Measurements from ENCODE around the gene TLCD5. TPM values are rescaled to one million over a fixed set of nuclear protein-coding genes. Genes with fewer than 3 reads are reported as not detected.

Gene TLCD5
- total RNA-seq, 1 experiment from 2014 or later: 2.2 TPM

DNA sequence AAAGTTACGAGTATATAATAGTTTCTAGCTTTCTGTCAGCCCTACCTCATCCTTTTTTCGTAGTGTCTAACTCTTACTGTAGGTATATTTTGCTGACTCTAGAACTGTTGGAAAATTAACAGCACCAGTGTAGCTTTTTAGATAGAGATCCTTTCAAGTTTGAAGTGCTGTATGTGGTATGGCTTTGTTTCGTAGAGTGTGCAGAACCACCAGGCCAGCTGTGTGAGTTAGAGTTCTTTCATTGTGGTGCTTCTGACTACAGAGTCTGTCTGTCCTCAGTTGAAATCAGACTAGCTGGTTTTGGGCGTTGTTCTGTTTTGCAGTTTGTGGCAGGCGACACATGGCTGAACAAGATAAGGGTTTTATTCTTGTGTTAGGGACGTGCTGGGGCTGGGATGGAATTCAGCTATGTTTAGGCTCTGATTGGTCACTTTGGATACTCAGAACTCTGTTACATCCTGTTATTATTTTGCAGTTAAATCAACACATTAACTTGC, 14.3 kb downstream of the TLCD5 start:
- peak overlapping the region; percentile 96 for H3K4me3 ChIP-seq
- H3K36me3 ChIP-seq: no peaks in the 10 kb centered on the region
- H3K9me3 ChIP-seq (replicated peaks): no peaks in the 10 kb centered on the region
- H3K4me1 ChIP-seq: peaks cover 18% of the 10 kb centered on the region
- H3K27ac ChIP-seq: no peak overlapping the region; the same call in 1 of the 2 replicates
- peak; percentile 28 to 55 for DNase-seq
- no peaks in the 10 kb centered on the region for H3K27me3 ChIP-seq

DNA sequence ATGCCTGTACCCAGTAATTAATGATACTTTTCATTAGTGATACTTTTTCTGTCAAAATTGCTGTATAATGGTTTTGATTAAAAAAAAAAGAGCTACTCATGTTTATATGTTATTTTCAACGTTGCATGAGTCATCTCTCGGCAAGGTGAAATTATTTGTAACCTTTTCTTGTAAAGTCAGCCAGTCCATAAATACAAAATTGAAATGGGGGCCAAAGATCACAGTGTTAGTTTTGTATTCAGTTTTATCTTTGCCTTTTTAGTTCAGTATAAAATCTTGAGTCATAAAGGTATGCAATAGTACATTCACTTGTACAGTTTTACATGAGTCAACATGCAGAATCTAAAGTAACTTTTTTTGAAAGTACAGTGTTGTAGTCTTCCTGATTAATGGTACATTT, 15.4 kb downstream of the TLCD5 start:
- Histone ChIP-seq H3K36me3 (no peaks in the 10 kb centered on the region), H3K4me3 (no peak overlapping the region), H3K27me3 (no peaks in the 10 kb centered on the region), H3K27ac (no peak overlapping the region), H3K4me1 (peaks cover 26% of the 10 kb centered on the region), H3K9me3 (replicated peaks) (no peaks in the 10 kb centered on the region)
- no peak for DNase-seq

DNA sequence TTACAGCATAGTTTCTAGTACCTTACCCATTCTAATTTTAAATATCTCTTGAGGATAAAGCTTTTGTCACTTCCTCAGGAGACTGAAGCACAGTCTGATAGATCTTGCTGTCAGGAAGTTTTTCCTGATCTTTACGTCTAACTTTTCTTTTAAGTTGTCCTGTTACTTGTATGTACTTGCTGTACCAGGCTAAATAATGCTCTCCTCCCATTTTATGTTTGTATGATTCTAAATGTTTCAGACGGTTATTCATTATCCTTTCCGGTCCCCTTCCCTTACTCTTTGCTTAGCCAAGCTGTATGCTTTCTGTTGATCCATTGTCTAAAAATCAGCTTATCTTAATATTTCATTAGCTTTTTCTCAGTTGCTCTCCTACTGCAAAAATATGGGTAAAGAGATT, 17.1 kb downstream of the TLCD5 start:
- H3K27me3 ChIP-seq: no peaks in the 10 kb centered on the region
- H3K9me3 ChIP-seq (replicated peaks): no peaks in the 10 kb centered on the region
- DNase-seq: no peak
- H3K36me3 ChIP-seq: no peaks in the 10 kb centered on the region
- no peak overlapping the region for H3K27ac ChIP-seq
- H3K4me3 ChIP-seq: no peak overlapping the region
- H3K4me1 ChIP-seq: peaks cover 34% of the 10 kb centered on the region

DNA sequence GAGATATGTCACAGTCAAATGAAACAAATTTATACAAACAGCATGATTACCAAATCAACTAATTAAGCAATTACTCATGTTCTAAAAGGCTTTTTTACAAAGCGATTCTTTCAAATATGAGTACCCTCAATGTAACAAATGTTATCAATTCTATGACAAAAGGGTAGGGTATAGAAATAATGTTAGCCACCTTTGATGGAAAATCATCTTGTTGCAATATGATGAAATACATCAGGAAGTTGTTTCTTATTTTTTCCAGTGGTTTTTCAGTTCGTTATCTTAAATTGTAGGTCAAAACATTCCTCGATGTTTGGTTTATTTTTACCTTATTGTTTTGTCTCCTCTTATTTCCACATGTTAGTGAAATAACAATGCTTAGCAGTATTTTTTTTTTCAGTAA, 17.6 kb downstream of the TLCD5 start:
- H3K27me3 ChIP-seq: no peaks in the 10 kb centered on the region
- no peaks in the 10 kb centered on the region for H3K9me3 ChIP-seq (replicated peaks)
- peaks cover 38% of the 10 kb centered on the region for H3K4me1 ChIP-seq
- no peak for DNase-seq
- no peak overlapping the region for H3K4me3 ChIP-seq
- no peak overlapping the region for H3K27ac ChIP-seq
- H3K36me3 ChIP-seq: no peaks in the 10 kb centered on the region

DNA sequence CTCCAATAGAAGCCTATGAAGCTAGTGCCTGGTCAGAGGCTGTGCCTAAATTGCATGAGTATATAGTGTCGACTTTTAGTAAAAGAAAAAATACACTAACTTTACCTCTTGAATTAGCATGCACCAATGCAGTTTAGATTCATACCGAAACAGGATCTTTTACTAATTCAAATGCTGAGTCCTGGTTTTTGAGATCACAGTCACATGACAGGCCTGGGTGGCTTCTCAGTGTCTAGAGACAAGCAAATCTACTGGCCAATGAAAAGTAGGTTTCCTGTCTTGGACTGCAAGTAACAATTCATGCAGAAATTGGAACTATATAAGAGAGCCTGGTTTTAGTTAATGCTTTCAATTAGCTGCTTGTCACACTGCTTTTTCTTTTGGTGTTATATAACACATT, 18.3 kb downstream of the TLCD5 start:
- no peaks in the 10 kb centered on the region for H3K9me3 ChIP-seq (replicated peaks)
- DNase-seq: no peak
- no peaks in the 10 kb centered on the region for H3K36me3 ChIP-seq
- no peaks in the 10 kb centered on the region for H3K27me3 ChIP-seq
- H3K4me3 ChIP-seq: no peak overlapping the region
- no peak overlapping the region for H3K27ac ChIP-seq
- H3K4me1 ChIP-seq: peaks cover 41% of the 10 kb centered on the region

DNA sequence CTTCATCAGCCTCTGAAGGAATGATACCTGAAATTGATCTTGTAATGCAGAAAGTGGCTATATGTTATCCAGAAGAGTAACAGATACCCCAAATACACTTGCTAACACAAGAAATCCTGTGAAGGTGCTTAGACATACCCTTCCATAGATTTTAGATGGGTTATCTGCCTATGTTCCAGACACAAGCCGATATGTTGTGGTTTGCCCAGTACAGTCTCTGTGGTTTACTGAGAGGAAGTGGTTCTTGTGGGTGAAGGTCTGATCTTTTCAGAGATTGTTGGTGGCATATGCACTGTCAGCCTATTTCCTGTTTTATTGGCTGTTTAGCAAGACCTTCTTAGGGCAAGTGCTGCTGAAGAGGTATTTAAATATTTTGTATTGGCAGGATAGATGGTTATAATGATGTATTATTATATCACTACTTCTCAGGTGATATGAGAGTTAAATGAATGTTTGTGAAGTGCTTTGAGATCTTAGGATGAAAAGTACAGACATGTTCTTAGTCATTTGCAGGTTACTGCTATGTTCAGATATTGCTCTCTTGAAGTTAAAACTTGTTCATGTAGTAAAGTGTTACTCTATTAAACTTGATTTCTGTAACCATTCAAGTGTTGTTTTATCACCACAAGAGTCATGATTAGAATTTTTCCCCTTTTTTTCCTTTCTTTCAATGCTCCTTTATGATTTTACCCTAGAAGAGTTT, 19.4 kb downstream of the TLCD5 start:
- H3K4me1 ChIP-seq: peaks cover 40% of the 10 kb centered on the region
- DNase-seq: peak; percentile 40 to 67
- H3K27ac ChIP-seq: no peak overlapping the region
- H3K9me3 ChIP-seq (replicated peaks): no peaks in the 10 kb centered on the region
- H3K4me3 ChIP-seq: no peak overlapping the region
- no peaks in the 10 kb centered on the region for H3K36me3 ChIP-seq
- no peaks in the 10 kb centered on the region for H3K27me3 ChIP-seq

DNA sequence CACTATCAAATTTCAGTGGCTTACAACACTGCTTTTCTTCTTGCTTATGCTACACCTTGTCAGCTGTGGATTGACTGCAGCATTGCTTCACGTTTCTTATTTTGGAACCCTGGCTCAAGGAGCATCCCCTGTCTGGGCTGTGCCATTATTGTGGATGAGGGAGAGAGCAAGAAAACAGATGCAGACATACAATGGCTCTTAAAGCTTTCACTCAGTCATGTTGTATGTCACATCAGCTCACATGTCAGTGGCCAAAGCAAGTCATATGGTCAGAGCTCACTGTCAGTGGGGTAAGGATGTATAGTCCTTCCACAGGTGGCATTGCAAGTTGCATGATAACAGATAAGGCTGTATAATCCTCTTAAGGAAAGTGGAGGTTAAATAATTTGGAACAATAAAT, 21.1 kb downstream of the TLCD5 start:
- Histone ChIP-seq H3K4me3 (no peak overlapping the region), H3K27ac (no peak overlapping the region), H3K36me3 (no peaks in the 10 kb centered on the region), H3K4me1 (peaks cover 32% of the 10 kb centered on the region), H3K27me3 (no peaks in the 10 kb centered on the region), H3K9me3 (replicated peaks) (no peaks in the 10 kb centered on the region)
- DNase-seq: no peak

DNA sequence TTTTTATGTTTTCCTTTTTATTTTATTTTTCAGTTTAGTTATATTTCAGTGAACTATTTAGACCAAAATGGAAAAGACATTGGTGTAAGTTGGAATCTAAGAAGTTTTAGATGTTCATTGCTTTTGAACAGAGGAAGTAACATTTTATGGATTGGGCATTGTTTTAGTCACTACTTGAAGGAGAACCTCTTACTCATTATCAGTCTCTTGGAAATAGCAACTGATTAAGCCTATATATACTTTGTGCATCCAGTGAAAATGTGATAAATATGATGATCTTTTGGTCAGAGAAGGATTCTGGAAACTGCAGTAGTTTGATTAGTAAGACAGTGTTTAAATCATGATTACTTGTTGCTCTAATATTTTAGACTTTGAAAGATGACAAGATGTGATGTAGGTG, 25.5 kb downstream of the TLCD5 start:
- Histone ChIP-seq H3K4me3 (no peak overlapping the region), H3K4me1 (peaks cover 15% of the 10 kb centered on the region), H3K27me3 (no peaks in the 10 kb centered on the region), H3K9me3 (replicated peaks) (no peaks in the 10 kb centered on the region), H3K36me3 (no peaks in the 10 kb centered on the region), H3K27ac (no peak overlapping the region)
- DNase-seq: no peak

DNA sequence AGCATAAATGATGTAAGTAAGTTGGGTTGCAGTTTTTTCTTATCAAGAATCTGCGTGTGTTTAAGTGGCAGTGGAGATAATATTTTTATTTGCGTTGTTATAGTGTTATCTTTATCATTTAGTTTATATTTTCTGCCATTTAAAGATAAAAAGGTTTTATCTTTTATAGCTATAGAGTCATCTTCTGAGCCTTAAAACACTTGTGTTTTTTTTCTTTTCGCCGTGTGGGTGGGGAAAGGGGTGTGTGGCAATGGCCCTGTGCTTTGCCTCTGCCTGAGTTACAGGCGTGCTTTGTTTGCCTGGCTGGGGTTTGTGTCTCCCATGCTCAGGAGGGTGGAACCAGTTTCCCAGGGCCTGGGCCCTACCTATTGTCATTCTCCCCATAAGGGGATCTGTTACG, 27.3 kb downstream of the TLCD5 start:
- Histone ChIP-seq H3K4me1 (peaks cover 6% of the 10 kb centered on the region), H3K27me3 (no peaks in the 10 kb centered on the region), H3K4me3 (no peak overlapping the region), H3K27ac (no peak overlapping the region), H3K36me3 (no peaks in the 10 kb centered on the region), H3K9me3 (replicated peaks) (no peaks in the 10 kb centered on the region)
- DNase-seq: no peak

DNA sequence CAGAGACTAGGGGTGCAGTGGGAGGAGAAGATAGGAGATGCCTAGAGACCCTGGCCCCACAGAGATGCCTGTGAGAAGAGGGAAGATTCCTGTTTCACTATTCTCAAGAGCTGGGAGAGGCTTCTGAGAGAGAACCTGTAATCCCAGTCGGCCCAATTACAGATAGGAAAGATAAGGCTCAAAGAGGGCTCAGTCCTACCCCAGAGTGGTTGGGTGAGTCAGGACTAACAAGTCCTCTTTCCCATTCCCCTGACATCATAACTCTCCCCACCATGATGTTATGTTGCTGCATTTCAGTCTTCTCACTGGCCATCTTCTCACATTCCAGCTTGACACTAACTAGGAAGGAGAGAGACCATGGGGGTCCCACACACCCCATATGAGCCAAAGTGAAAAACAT, 29.0 kb downstream of the TLCD5 start:
- Histone ChIP-seq H3K4me1 (no peaks in the 10 kb centered on the region), H3K27me3 (no peaks in the 10 kb centered on the region), H3K4me3 (no peak overlapping the region), H3K9me3 (replicated peaks) (no peaks in the 10 kb centered on the region), H3K36me3 (no peaks in the 10 kb centered on the region), H3K27ac (no peak overlapping the region)
- DNase-seq: no peak

DNA sequence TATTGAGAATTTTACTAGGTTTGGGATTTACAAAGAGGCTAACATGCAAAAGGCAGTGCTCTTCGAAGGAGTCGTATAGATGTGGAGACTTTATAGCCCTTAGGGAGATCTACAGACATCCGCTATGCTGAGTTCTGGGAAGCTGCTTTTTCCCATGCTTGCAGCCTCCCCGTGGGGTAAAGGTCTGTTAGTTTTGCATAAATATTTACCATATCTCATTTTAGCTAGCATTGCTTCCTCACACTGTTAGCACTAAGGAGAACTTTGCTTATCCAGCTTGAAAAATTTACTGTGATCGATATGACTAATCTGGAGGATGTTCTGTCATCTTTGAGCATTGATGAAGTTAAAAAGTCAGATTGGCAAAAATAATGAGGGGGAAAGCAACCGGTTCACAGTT, 29.7 kb downstream of the TLCD5 start:
- H3K4me3 ChIP-seq: no peak overlapping the region
- H3K27me3 ChIP-seq: no peaks in the 10 kb centered on the region
- no peaks in the 10 kb centered on the region for H3K4me1 ChIP-seq
- H3K9me3 ChIP-seq (replicated peaks): no peaks in the 10 kb centered on the region
- no peak for DNase-seq
- no peak overlapping the region for H3K27ac ChIP-seq
- no peaks in the 10 kb centered on the region for H3K36me3 ChIP-seq

DNA sequence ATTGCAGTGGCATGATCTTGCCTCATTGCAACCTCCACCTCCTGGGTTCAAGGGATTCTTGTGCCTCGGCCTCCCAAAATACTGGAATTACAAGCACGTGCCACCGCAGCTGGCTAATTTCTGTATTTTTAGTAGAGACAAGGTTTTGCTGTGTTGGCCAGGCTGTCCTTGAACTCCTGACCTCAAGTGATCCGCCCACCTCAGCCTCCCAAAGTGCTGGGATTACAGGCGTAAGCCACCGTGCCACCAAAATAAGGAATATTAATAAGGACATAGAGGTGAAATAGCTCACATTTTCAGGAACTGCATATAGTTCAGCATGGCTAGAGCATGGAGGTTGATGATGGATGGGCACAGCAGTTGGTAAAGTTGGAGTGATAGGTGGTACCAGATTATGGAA, 32.5 kb downstream of the TLCD5 start:
- H3K27ac ChIP-seq: no peak overlapping the region
- H3K4me3 ChIP-seq: no peak overlapping the region
- no peaks in the 10 kb centered on the region for H3K36me3 ChIP-seq
- H3K27me3 ChIP-seq: no peaks in the 10 kb centered on the region
- no peaks in the 10 kb centered on the region for H3K9me3 ChIP-seq (replicated peaks)
- no peak for DNase-seq
- no peaks in the 10 kb centered on the region for H3K4me1 ChIP-seq

DNA sequence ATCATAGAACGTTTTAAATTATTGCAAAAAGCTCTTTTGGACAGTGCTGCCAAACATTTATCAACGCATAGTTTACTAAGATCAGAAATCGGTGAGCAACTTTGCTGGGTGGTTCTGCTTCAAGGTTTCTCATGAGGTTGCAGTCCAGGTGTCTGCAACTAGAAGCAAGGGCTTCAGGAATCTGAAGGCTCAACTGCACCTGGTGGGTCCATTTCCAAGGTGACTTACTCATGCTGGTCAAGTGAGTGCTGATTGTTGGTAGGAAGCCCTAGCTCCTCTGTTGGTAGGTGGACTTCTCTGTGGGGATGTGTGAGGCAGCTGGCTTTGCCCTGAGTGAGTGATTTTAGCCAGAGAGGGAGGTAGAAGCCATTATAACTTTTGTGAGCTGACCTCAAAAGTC, 33.6 kb downstream of the TLCD5 start:
- Histone ChIP-seq H3K4me1 (no peaks in the 10 kb centered on the region), H3K27me3 (no peaks in the 10 kb centered on the region), H3K9me3 (replicated peaks) (no peaks in the 10 kb centered on the region), H3K27ac (no peak overlapping the region), H3K36me3 (no peaks in the 10 kb centered on the region), H3K4me3 (no peak overlapping the region)
- no peak for DNase-seq

DNA sequence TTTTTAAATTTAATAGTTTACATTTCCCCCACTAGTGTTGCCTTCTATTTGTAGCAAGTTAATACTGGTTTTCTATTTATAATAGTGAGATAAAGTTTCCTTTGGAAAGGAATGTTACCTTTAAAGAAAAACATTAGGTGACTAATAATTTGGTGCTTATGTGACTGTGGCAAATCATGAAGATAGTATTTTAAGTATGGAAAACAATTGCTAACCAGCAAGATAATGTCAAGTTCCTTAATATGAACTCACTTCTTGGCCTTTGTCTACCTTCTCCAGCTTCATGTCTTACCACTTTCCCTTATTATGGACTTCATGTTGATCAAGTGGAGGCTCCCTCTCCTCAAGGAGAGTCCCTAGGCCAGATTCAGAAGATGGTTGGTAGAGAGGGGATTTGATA, 38.3 kb downstream of the TLCD5 start:
- Histone ChIP-seq H3K9me3 (replicated peaks) (no peaks in the 10 kb centered on the region), H3K36me3 (no peaks in the 10 kb centered on the region), H3K4me1 (no peaks in the 10 kb centered on the region), H3K27me3 (no peaks in the 10 kb centered on the region), H3K4me3 (no peak overlapping the region), H3K27ac (no peak overlapping the region)
- no peak for DNase-seq

DNA sequence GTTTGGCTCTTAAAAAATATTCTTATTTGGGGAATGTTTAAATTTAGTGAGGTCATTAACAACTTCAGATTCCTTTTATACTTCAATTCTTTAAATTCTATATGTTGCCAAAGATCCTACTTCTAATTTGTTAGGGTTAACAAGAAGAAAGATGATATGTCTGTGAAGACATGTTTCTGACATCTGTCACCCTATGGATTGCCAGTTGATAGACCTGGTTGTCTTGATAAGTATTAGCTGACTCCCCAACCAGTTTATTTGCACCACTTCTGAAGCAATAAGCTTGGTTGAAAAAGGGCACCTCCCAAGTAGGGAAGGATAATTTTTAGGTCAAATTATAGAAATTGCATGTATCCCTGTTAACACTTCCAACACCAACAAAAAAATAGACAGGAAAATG, 40.4 kb downstream of the TLCD5 start:
- no peaks in the 10 kb centered on the region for H3K27me3 ChIP-seq
- H3K9me3 ChIP-seq (replicated peaks): no peaks in the 10 kb centered on the region
- no peaks in the 10 kb centered on the region for H3K36me3 ChIP-seq
- no peak overlapping the region for H3K4me3 ChIP-seq
- H3K4me1 ChIP-seq: no peaks in the 10 kb centered on the region
- DNase-seq: no peak
- H3K27ac ChIP-seq: no peak overlapping the region

DNA sequence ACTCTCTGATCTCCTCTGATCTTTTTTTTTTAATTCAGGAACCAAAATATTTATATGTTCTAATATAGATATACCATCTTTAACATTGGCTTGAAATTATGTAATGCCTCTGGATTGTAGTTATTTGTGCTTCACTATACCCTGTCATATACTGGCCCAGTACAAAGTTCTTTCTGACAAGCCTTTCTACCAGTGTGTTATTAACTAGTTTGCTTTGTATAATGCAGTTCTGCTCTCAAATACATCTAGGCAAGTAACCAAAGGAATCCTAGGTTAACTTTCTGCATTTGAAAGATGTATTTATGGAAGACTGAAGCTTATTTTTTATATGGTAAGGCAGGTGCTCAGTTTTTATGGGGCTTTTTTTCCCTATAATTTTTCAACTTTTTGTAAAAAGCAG, 47.2 kb downstream of the TLCD5 start:
- Histone ChIP-seq H3K9me3 (replicated peaks) (no peaks in the 10 kb centered on the region), H3K27me3 (no peaks in the 10 kb centered on the region), H3K27ac (no peak overlapping the region), H3K36me3 (no peaks in the 10 kb centered on the region), H3K4me1 (no peaks in the 10 kb centered on the region), H3K4me3 (no peak overlapping the region)
- DNase-seq: no peak
